B cell (primary cell): Measurements from ENCODE around the gene CEP78.

Source experiments
- CTCF ChIP-seq: fragments of 200-600 bp; IDR thresholded peaks from one replicate; pipeline ENCODE4 v1.8.0; 2022; ENCODE audit warnings: antibody characterized with exemption, mild to moderate bottlenecking
- EZH2 ChIP-seq: IDR thresholded peaks from 2 replicates; pipeline ENCODE4 v1.6.1; 2012; ENCODE audit warnings: borderline replicate concordance, low read depth, mild to moderate bottlenecking, moderate library complexity, low read length; ENCODE audit not compliant: insufficient read depth, poor library complexity, severe bottlenecking

- TF ChIP-seq CTCF: no peak
- TF ChIP-seq EZH2: no peak
These were observed 42.9 kb downstream of the CEP78 start for GRCh38 chr9:78278801-78279200.
